Mesenchymal stem cell (in vitro differentiated cells and primary cell): ENCODE measurements around the gene KCNIP4.

Source experiments
- DNase-seq: peaks from one replicate; pipeline ENCODE4 v3.0.0-alpha.2; 2013
- H2AFZ ChIP-seq: one replicate; pipeline ENCODE4 v1.6.1; 2013; ENCODE audit warnings: low read depth, mild to moderate bottlenecking, control low read depth, inconsistent platforms, low read length, moderate library complexity
- H2AK5ac ChIP-seq: 2 replicates; pipeline ENCODE4 v1.6.1; 2013; ENCODE audit warnings: low read length, moderate library complexity, mild to moderate bottlenecking, inconsistent platforms; ENCODE audit not compliant: severe bottlenecking
- H2BK120ac ChIP-seq: one replicate; pipeline ENCODE4 v1.6.1; 2013; ENCODE audit warnings: low read depth, mild to moderate bottlenecking, inconsistent platforms, low read length, moderate library complexity
- H2BK12ac ChIP-seq, 2 experiments: one replicate each; pipeline ENCODE4 v1.6.1; 2013; ENCODE audit warnings: inconsistent platforms in 2 of 2, low read length in 2 of 2, mild to moderate bottlenecking in 2 of 2, moderate library complexity in 2 of 2, control low read depth in 1 of 2
- H2BK15ac ChIP-seq: one replicate; pipeline ENCODE4 v1.6.1; 2013; ENCODE audit warnings: mild to moderate bottlenecking, low read depth, inconsistent platforms; ENCODE audit not compliant: poor library complexity, severe bottlenecking
- H2BK5ac ChIP-seq: 2 replicates; pipeline ENCODE4 v1.6.1; 2013; ENCODE audit warnings: low read depth, mild to moderate bottlenecking, low read length, control low read depth, inconsistent platforms; ENCODE audit not compliant: poor library complexity, severe bottlenecking
- H3K14ac ChIP-seq, 2 experiments: one replicate each; pipeline ENCODE4 v1.6.1; 2013; ENCODE audit warnings: inconsistent platforms in 2 of 2, low read length in 2 of 2, control low read depth in 1 of 2, mild to moderate bottlenecking in 1 of 2, moderate library complexity in 1 of 2
- H3K18ac ChIP-seq, 2 experiments: one replicate each; pipeline ENCODE4 v1.6.1; 2013; ENCODE audit warnings: inconsistent platforms in 2 of 2, low read length in 2 of 2, control low read depth in 1 of 2, low read depth in 1 of 2, mild to moderate bottlenecking in 1 of 2
- H3K23ac ChIP-seq, 2 experiments: one replicate each; pipeline ENCODE4 v1.6.1; 2013; ENCODE audit warnings: inconsistent platforms in 2 of 2, low read length in 2 of 2, mild to moderate bottlenecking in 2 of 2, moderate library complexity in 2 of 2, control low read depth in 1 of 2
- H3K27ac ChIP-seq: 2 replicates; pipeline ENCODE4 v1.5.1; 2013; ENCODE audit warnings: mild to moderate bottlenecking, moderate library complexity, low read length, control low read depth, inconsistent platforms; ENCODE audit not compliant: poor library complexity, severe bottlenecking
- H3K27me3 ChIP-seq, 2 experiments: 2 replicates each; pipeline versions ENCODE4 v1.6.1 to v1.7.0; 2013; ENCODE audit warnings: low read length in 2 of 2, mild to moderate bottlenecking in 2 of 2, moderate library complexity in 2 of 2, control low read depth in 1 of 2, inconsistent platforms in 1 of 2; ENCODE audit not compliant: control insufficient read depth in 1 of 2, insufficient read depth in 1 of 2
- H3K36me3 ChIP-seq, 2 experiments: 2 replicates each; pipeline versions ENCODE4 v1.6.1 to v1.7.0; 2013; ENCODE audit warnings: low read length in 2 of 2, control low read depth in 1 of 2, inconsistent platforms in 1 of 2, low read depth in 1 of 2, mild to moderate bottlenecking in 1 of 2; ENCODE audit not compliant: insufficient read depth in 2 of 2, control insufficient read depth in 1 of 2
- H3K4ac ChIP-seq, 2 experiments: one replicate each; pipeline ENCODE4 v1.6.1; 2013; ENCODE audit warnings: inconsistent platforms in 2 of 2, low read length in 2 of 2, mild to moderate bottlenecking in 2 of 2, moderate library complexity in 2 of 2, control low read depth in 1 of 2, low read depth in 1 of 2
- H3K4me1 ChIP-seq: 2 replicates; pipeline ENCODE4 v1.6.1; 2013; ENCODE audit warnings: low read depth, low read length, control low read depth; ENCODE audit not compliant: control insufficient read depth, insufficient read depth
- H3K4me2 ChIP-seq: 2 replicates; pipeline ENCODE4 v1.6.1; 2013; ENCODE audit warnings: low read length, mild to moderate bottlenecking, inconsistent platforms; ENCODE audit not compliant: poor library complexity, severe bottlenecking
- H3K4me3 ChIP-seq, 2 experiments: 2 replicates each; pipeline versions ENCODE4 v1.5.1 to v1.7.0; 2013; ENCODE audit warnings: low read length in 2 of 2, mild to moderate bottlenecking in 2 of 2, control low read depth in 1 of 2, low read depth in 1 of 2; ENCODE audit not compliant: insufficient read depth in 1 of 2
- H3K79me1 ChIP-seq: replicated peaks from 2 replicates; pipeline ENCODE4 v1.6.1; 2013; ENCODE audit warnings: mild to moderate bottlenecking, control low read depth, low read length, inconsistent platforms; ENCODE audit not compliant: poor library complexity, severe bottlenecking
- H3K9ac ChIP-seq: 2 replicates; pipeline ENCODE4 v1.7.0; 2013; ENCODE audit warnings: mild to moderate bottlenecking, low read length, moderate library complexity
- H3K9me3 ChIP-seq: 2 replicates; pipeline ENCODE4 v1.7.0; 2013; ENCODE audit warnings: mild to moderate bottlenecking, low read length; ENCODE audit not compliant: control insufficient read depth
- H4K8ac ChIP-seq: one replicate; pipeline ENCODE4 v1.6.1; 2013; ENCODE audit warnings: inconsistent platforms, mild to moderate bottlenecking, low read length, moderate library complexity
- H4K91ac ChIP-seq: one replicate; pipeline ENCODE4 v1.6.1; 2013; ENCODE audit warnings: mild to moderate bottlenecking, low read length, inconsistent platforms
- WGBS: methylation state at CpG from one replicate; pipeline ENCODE4 v1.1.7; 2013; ENCODE audit warnings: mixed read lengths; 5-methylcytosine and 5-hydroxymethylcytosine counted together

The KCNIP4 gene

DNA sequence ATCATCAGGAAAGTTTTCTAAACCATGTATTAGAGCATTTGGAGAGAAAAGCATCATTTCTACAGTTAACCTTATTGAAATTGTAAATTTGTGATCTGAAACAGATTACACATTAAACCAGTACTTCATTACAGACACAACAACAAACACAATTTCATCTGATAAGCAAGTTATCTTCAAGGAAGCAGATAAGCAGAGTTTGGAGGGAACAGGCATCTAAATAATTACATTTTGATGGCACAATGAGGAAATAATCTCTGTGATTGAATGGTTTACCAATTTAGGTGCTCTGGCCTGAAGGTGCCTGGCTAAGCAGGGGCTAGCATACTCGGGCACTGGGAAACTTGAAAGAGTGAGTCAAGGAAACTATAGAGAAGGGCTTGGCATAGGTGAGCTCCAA, 628.5 kb downstream of the KCNIP4 start:
- H3K4me2 ChIP-seq = no peak overlapping the region
- no peaks in the 10 kb centered on the region for H3K79me1 ChIP-seq
- H3K9me3 ChIP-seq = peaks cover 30% of the 10 kb centered on the region
- no peak overlapping the region for H2BK120ac ChIP-seq
- no peak overlapping the region for H3K9ac ChIP-seq
- no peak overlapping the region for H4K91ac ChIP-seq
- no peaks in the 10 kb centered on the region for H3K27me3 ChIP-seq
- no peak overlapping the region for H2AK5ac ChIP-seq
- no peak overlapping the region for H2BK15ac ChIP-seq
- H3K4me3 ChIP-seq = no peak overlapping the region
- H3K23ac ChIP-seq = no peak overlapping the region
- no peak overlapping the region for H3K27ac ChIP-seq
- H2BK12ac ChIP-seq = no peak overlapping the region
- no peak overlapping the region for H4K8ac ChIP-seq
- H2AFZ ChIP-seq = no peak overlapping the region
- no peak overlapping the region for H3K14ac ChIP-seq
- H3K36me3 ChIP-seq = no peaks in the 10 kb centered on the region
- no peak overlapping the region for H3K4ac ChIP-seq
- no peak for DNase-seq
- no peaks in the 10 kb centered on the region for H3K4me1 ChIP-seq
- 93% methylated on average over 1 of the region's 1 CpG for WGBS
- no peak overlapping the region for H2BK5ac ChIP-seq
- no peak overlapping the region for H3K18ac ChIP-seq

DNA sequence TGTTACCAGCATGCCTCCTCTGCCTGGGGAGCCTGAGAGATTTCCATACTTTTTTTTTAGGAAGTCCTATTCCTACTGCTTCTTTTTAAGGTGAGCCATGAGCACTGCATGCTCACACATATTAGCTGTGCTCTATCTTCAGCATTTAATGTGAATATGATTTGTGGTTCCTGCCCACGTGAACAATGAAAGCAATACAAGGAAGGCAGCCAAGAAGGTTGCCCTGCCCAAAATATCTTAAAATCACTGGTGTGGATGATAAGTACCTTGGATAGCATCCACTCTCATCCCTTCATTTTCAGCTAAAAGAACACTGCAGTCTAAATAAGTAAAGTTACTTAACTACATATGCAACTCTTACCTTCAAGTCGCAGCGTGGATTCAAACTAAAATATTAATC, 640.9 kb downstream of the KCNIP4 start:
- H3K14ac ChIP-seq = no peak overlapping the region
- H2BK12ac ChIP-seq = no peak overlapping the region
- H3K36me3 ChIP-seq = no peaks in the 10 kb centered on the region
- no peak overlapping the region for H3K4me2 ChIP-seq
- H2AFZ ChIP-seq = no peak overlapping the region
- no peak overlapping the region for H3K4me3 ChIP-seq
- H2AK5ac ChIP-seq = no peak overlapping the region
- no peaks in the 10 kb centered on the region for H3K79me1 ChIP-seq
- H3K9me3 ChIP-seq = no peaks in the 10 kb centered on the region
- H3K4me1 ChIP-seq = peaks cover 3% of the 10 kb centered on the region
- no peak overlapping the region for H2BK15ac ChIP-seq
- 41% methylated on average over 3 of the region's 3 CpGs for WGBS
- H3K27ac ChIP-seq = no peak overlapping the region
- peaks cover 6 to 24% of the 10 kb centered on the region in 2 experiments for H3K27me3 ChIP-seq
- DNase-seq = no peak
- no peak overlapping the region for H4K8ac ChIP-seq
- no peak overlapping the region for H3K4ac ChIP-seq
- H3K9ac ChIP-seq = no peak overlapping the region
- H2BK5ac ChIP-seq = no peak overlapping the region
- H4K91ac ChIP-seq = no peak overlapping the region
- no peak overlapping the region for H2BK120ac ChIP-seq
- no peak overlapping the region for H3K23ac ChIP-seq
- no peak overlapping the region for H3K18ac ChIP-seq

DNA sequence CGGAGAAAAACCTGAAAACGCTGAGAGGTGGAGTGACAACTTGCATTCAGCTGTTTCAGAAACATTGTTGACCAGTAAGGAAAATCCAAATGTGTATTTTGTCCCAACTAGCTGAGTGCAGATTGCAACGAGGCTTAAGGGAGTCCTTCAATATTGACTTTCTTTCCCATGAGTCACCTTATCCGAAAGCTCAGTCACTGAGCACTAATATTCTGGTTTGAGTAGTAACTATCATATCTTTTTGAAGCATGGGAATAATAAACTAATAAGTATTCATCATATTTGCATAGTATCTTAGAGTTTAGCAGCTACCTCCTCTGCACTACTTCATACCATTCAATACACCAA, 644.1 kb downstream of the KCNIP4 start:
- Histone ChIP-seq H3K4me3 (no peak overlapping the region), H2BK5ac (no peak overlapping the region), H3K14ac (no peak overlapping the region), H3K36me3 (no peaks in the 10 kb centered on the region), H3K4ac (no peak overlapping the region), H3K79me1 (no peaks in the 10 kb centered on the region), H2BK15ac (no peak overlapping the region), H4K8ac (no peak overlapping the region), H3K27ac (no peak overlapping the region), H3K27me3 (peaks cover 6 to 24% of the 10 kb centered on the region in 2 experiments), H2BK120ac (no peak overlapping the region), H3K4me1 (peaks cover 3% of the 10 kb centered on the region), H3K4me2 (peak overlapping the region; percentile 41), H2AK5ac (no peak overlapping the region), H3K9me3 (no peaks in the 10 kb centered on the region), H2BK12ac (no peak overlapping the region), H3K18ac (no peak overlapping the region), H4K91ac (no peak overlapping the region), H3K9ac (peak overlapping the region; percentile 56), H2AFZ (no peak overlapping the region), H3K23ac (no peak overlapping the region)
- no peak for DNase-seq
- WGBS = 2% methylated on average over 2 of the region's 4 CpGs

DNA sequence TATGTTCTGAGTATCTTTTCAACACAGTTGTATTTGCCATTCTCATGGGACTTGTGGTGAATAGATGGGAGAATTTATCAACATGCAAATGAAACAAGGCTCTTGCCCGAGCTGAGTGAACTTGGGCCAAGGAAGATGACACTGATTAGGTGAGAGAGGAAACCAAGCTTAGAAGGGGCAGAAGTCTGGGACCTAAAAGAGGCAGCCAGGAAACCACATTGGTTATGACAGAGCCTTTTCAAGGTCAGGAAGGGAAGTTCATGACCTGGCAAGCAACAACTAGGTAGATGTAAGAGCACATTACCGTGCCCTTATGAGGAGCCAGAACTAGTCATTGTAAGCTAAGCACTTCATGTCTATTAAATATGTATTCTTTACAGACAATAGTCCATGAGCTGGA, 658.0 kb downstream of the KCNIP4 start:
- Histone ChIP-seq H3K18ac (no peak overlapping the region), H3K9me3 (no peaks in the 10 kb centered on the region), H2BK120ac (no peak overlapping the region), H3K4me3 (no peak overlapping the region), H3K79me1 (no peaks in the 10 kb centered on the region), H3K4me2 (no peak overlapping the region), H2BK5ac (no peak overlapping the region), H2BK15ac (no peak overlapping the region), H3K9ac (no peak overlapping the region), H3K27me3 (no peaks in the 10 kb centered on the region), H3K27ac (no peak overlapping the region), H3K23ac (no peak overlapping the region), H2BK12ac (no peak overlapping the region), H4K8ac (no peak overlapping the region), H3K4ac (no peak overlapping the region), H2AFZ (no peak overlapping the region), H3K4me1 (no peaks in the 10 kb centered on the region), H2AK5ac (no peak overlapping the region), H4K91ac (no peak overlapping the region), H3K14ac (no peak overlapping the region), H3K36me3 (no peaks in the 10 kb centered on the region)
- WGBS = 63% methylated on average over 1 of the region's 2 CpGs
- DNase-seq = no peak
